ENCODE measurements around the gene FUBP1.
"Not testable (repeated sequence)": the region's sequence is repeated elsewhere in the genome, so short reads cannot be mapped to it uniquely, and the experiment has no call there.

- not testable (repeated sequence) for TF ChIP-seq CTCF, POLR2A, EP300 (IDR thresholded peaks at IDR 0.05)
Observed at GRCh38 chr1:78000536-78000935, 21.7 kb upstream of the FUBP1 start.
